Midbrain (tissue), 1 donor: ENCODE data around the gene PTP4A1.
A peak's percentile ranks its signal among the peaks of the same experiment; 100 is the strongest.
"Not testable (repeated sequence)": the region's sequence is repeated elsewhere in the genome, so short reads cannot be mapped to it uniquely, and the experiment has no call there.

Experiments
- DNase-seq: peaks from one replicate; lab custom pipeline; 2025; lab: John Stamatoyannopoulos, UW

PTP4A1 gene

DNA sequence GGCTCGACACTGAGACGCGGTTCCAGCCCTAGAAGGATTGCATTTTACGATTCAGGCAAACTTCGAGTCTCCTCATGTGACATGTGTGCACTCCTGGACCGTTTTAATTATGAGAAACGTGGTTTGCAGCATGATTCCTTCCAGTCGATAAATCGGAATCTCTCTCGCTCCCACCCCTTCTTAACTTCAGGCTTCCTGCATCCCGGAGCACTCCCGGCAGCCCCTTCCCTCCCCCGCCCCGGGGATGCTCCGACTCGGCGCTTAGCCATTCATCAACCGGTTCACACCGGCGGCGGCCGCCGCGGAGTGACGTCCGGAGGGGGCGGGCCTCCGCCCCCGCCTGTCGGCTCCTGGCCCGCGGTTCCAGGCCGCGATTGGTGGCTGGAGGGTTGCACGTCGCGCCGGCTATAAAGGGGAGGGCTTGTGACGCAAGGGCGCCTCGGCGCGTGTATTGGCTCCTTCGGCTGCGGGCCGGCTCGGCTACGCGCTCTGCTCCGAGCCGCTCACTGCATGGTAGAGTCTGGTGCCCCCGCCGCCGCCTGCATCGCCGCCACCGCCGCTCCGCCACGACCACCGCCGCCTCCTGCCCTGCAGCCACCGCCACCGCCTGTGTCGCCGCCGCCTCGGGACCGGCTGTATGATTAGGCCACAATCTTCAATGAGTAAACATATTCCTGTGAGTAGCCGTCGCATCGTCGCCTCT, at the start of gene PTP4A1, which contains the start of gene LOC128125822:
Gene PTP4A1 (plus strand): TSS at position 437 of the 703 bp plus-strand sequence. CDS start 4,401 bp downstream, outside the sequence.
Gene LOC128125822 (plus strand): TSS at position 437 of the 703 bp plus-strand sequence.
- peak; percentile 98 for DNase-seq

GRCh38 chr6:63522911-63523287, 49.4 kb upstream of the PTP4A1 start:
- DNase-seq = not testable (repeated sequence)

DNA sequence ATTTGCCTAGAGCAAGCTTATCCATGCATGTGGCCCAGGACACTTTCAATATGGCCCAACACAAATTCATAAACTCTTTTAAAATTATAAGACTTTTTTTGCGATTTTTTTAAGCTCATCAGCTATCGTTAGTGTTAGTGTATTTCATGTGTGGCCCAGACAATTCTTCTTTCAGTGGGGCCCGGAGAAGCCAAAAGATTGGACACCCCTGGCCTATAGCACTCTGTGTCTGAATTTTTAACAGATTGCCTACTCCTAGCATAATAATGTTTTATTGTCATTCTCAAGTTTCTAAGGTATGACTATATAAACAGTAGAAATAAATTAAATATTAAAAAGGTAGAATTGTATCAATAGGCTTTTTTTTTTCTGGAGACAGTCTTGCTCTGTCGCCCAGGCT, 48.6 kb upstream of the PTP4A1 start:
- no peak for DNase-seq

DNA sequence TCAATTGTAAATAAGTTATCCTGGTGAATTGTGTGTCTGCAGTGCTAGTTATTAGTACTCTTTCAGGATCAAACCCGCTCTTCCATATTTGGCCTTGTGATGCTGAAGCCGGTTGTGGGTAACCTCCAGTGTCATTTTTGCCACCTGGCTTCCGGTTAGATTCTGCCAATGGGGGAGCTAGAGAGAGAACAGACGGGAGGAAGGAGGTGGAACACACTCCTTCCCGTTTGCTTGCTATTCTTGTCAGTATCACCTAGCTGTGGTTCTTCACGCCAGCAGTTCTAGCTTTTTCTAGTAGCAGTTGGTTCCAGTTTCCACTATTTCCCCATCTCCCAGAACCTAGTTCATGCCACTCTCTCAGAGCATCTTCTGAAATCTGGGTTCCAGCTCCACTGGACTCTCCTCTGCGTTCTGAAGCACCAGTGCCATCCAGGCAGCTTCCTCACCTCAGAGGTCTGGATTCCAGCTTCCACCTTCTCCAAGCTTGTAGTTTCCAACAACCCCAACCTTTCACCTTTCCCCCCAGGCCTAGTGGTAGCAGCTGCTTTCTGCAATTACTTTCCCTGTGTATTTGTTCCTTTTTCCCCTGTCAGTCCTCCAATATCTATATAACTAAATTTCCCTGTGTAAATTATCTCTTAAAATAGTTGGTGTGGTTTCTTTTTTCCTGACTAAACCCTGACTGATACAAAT, 46.9 kb upstream of the PTP4A1 start:
- DNase-seq = no peak

DNA sequence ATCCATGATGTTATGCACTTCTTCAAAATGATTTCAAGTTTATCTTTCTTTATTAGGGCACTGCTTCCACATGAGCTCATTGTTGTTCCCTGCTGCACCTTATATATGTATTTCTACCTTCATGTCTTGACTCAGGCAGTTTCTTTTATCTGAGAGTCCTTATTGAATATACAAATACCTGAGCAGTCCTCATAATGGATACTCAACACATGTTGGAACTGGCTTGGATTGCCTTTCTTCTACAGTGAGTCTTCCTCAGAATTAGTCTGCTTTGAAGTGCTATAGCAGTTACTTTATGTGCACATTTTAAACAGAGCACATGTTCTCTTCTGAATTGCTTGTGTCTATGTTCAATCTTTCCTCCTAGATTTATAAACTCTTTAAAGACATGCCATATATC, 45.3 kb upstream of the PTP4A1 start:
- DNase-seq = no peak

GRCh38 chr6:63527658-63528514, 44.4 kb upstream of the PTP4A1 start:
- no peak for DNase-seq

- no peak for DNase-seq
These were observed 42.8 kb upstream of the PTP4A1 start for GRCh38 chr6:63529498-63529897.

- DNase-seq = no peak
These were observed 42.1 kb upstream of the PTP4A1 start for GRCh38 chr6:63530182-63530581.

DNA sequence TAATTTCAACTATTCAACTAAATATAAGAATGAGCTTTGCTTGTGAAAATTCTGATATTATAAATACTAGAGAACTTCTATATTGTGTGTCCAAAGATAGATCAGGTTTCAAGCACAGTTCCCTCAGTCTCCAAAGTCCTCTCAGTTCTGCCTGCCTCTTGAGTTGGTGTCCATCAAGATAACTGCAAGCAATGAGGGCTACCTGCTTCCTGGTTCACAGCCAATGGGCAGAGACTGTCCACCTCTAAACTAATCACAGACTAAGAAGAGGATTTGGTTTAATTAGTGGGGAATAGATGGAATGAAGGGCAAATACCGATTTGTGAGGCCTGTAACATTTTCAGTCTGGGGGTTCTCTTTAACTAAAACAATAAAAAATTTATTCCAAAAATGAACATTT, 41.3 kb upstream of the PTP4A1 start:
- DNase-seq = no peak

GRCh38 chr6:63533026-63533425, 39.3 kb upstream of the PTP4A1 start:
- no peak for DNase-seq

DNA sequence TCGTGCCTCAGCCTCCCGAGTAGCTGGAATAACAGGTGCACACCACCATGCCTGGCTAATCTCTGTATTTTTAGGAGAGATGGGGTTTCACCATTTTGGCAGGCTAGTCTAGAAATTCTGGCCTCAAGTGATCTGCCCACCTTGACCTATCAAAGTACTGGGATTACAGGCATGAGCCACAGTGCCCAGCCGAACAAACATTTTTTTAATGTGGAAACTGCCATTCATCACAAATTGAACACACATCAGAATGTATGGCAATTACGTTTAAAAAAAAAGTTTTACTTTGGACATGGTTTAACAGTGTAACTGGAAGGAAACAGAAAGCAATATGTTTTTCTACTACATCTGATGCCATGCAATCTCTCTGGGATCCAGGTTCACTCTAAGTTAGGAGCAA, 38.3 kb upstream of the PTP4A1 start:
- no peak for DNase-seq

DNA sequence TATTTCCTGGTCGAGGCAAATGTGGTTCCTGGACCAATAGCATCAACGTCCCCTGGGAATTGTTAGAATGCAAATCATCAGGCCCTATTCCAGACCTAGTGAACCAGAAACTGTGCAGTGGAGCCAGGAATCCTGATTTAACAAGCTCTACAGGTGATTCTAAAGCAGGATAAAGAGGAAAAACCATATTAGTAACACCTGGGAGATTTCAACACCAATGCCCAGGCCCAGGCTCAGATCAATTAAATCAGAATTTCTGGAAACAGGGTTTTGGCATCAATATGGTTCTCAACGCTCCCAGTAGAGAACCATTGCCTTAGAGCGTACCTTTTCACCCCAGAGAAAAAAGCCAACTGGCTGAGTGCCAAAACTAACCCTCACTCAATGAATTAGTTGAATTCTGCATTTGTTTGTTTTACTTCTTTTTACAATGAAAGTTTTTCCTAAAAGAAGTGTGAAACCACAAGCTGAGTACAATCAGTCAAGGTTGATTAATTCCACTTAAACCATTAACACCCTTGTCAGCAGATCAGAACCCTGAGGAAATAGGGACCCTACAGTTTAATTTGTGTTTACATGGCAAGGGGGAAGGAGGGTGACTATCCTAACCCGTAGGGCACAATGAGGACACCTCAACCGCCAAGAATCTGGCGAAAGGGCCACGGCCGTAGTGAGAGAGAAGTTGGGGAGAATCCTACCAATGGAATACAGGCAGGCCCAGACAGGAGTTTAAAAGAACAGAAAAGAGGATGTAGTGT, 34.9 kb upstream of the PTP4A1 start:
- DNase-seq = no peak

DNA sequence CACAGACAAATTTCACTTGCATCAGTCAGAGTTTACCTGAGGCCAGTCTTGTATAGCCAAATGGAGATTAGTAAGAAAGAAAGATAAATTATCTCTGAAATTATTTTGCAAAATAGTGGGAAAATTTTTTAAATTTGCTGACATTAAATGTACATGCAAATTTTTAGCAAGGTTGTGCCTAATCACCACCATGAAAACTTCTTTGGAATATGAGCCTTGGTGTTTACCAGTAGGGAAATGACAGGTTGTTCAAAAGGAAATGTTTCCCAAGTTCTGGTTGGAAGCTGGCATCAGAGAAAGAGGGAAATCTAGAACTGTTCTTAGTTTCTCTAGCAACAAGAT, 34.4 kb upstream of the PTP4A1 start:
- DNase-seq = no peak

DNA sequence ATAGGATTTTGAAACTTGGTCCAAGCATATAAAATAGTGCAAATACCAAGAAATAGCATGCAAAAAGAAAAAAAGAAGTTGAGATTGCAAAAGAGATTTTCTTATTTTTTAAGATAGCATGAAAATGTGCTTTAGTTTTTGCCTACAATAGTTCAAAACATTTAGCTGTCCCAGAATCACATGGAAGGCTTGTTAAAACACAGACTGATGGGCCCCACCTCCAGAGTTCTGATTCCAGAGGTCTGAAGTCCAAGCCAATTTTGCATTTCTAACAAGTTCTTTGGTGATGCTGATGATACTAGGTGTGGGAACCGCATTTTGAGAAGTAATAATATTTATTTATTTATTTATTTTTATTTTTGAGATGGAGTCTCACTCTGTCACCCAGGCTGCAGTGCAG, 33.7 kb upstream of the PTP4A1 start:
- DNase-seq = no peak

- DNase-seq = no peak
These were observed 29.3 kb upstream of the PTP4A1 start for GRCh38 chr6:63543001-63543400.

GRCh38 chr6:63543982-63544381, 28.3 kb upstream of the PTP4A1 start:
- DNase-seq = no peak

- no peak for DNase-seq
These were observed 26.0 kb upstream of the PTP4A1 start for GRCh38 chr6:63546236-63546635.

GRCh38 chr6:63546697-63547096, 25.6 kb upstream of the PTP4A1 start:
- no peak for DNase-seq

DNA sequence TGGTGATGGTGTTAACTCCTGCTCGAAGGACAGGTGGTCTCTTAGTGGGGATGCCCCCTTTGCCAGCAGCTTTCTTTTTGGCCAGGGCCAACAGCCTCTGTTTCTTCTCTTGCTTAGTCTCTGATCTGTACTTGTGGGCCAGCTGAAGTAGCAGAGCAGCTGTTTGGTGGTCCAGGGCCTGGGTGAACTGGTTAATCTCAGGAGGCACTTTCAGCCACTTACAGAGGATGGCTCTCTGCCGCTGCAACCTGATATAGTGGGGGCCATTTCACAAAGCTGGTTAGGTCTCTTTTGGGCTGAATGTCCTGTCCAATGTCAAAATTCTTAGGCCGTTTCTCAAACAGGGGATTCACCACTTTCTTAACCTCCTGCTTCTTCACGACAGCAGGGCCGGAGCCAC, 23.2 kb upstream of the PTP4A1 start:
- no peak for DNase-seq

DNA sequence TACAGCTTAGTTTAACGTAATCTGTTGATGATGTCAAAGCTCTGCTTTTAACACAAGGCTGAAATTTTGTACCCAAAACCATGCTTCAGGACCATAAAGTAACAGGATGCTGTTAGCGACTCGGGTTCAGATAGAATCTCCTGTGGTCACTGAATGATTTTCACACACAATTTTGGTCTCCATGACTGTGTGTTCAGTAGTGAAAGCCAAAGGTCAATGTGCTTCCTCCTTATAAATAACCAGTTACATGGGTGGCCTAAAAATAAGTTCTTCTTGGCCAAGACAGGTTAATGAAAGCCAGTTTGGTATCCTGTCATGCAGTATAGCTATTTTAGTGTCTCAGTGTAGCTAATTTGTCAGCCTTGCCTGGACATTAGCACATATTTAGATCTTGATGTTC, 19.1 kb upstream of the PTP4A1 start:
- DNase-seq = no peak

DNA sequence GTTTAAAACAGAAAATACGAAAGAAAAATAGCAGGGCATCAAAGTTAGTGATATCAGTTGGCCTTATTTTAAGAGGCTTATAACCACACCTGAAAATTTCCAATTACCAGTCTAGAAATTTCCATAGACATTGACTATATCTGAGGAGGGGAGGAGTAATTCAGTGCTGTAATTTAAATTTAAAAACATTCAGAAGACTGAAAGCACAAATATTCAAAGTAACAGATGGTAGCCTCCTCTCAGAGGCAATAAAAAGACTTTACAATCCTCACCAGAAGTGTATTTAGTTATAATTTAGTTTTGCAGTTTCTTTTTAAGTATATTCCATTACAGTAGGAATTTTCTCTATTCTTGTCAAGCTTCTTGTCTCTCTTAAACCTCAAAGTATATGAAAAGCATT, 18.4 kb upstream of the PTP4A1 start:
- no peak for DNase-seq

DNA sequence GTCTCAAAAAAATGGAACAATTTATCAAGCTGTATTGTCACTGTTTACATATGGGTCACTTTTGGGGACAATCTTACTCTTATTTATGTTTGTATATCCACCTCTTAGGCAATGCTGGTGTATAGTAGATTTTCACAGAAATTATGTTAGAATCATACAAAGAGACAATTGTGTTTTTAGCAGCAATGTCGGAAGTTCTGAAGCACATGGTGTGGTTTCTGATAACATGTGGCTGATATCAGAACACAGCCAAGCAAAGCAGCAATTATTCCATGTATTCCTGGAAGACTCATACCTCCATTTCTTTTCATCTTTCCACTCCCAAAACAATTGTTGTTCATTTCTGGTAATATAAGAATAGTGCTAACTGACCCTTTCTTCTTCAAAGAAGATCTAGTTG, 17.5 kb upstream of the PTP4A1 start:
- no peak for DNase-seq
